Central memory CD8-positive, alpha-beta T cell (primary cell): Measurements from ENCODE around the gene DBP.
A peak's percentile ranks its signal among the peaks of the same experiment; 100 is the strongest.
"Not testable (repeated sequence)": the region's sequence is repeated elsewhere in the genome, so short reads cannot be mapped to it uniquely, and the experiment has no call there.

ENCODE experiments used
- ATAC-seq: fragments of 150-1000 bp; cut with Tn5 transposase; replicated peaks from 2 replicates; pipeline ENCODE4 v1.10.0; 2022; ENCODE audit warnings: mild to moderate bottlenecking, moderate FRiP score, moderate number of reproducible peaks; ENCODE audit not compliant: poor library complexity, severe bottlenecking; ENCODE audit errors: extremely low read depth
- DNase-seq, 2 donors: peaks; one replicate each; pipeline ENCODE4 v3.0.0; 2021; ENCODE audit warnings: low spot score in 2 of 2
- H3K27ac Mint-ChIP-seq: one replicate; pipeline ENCODE4 v1.8.0; 2022; ENCODE audit warnings: low read depth, mild to moderate bottlenecking, moderate library complexity, mixed read lengths
- H3K27me3 Mint-ChIP-seq: one replicate; pipeline ENCODE4 v1.8.0; 2022; ENCODE audit warnings: mixed read lengths
- H3K36me3 Mint-ChIP-seq: one replicate; pipeline ENCODE4 v1.8.0; 2022; ENCODE audit warnings: mild to moderate bottlenecking, moderate library complexity, mixed read lengths; ENCODE audit not compliant: insufficient read depth
- H3K4me1 Mint-ChIP-seq: one replicate; pipeline ENCODE4 v1.8.0; 2022; ENCODE audit warnings: mixed read lengths
- H3K4me3 Mint-ChIP-seq: one replicate; pipeline ENCODE4 v1.8.0; 2022; ENCODE audit warnings: mild to moderate bottlenecking, moderate library complexity, mixed read lengths
- H3K9me3 Mint-ChIP-seq: one replicate; pipeline ENCODE4 v1.8.0; 2022; ENCODE audit warnings: mixed read lengths

The DBP gene

DNA sequence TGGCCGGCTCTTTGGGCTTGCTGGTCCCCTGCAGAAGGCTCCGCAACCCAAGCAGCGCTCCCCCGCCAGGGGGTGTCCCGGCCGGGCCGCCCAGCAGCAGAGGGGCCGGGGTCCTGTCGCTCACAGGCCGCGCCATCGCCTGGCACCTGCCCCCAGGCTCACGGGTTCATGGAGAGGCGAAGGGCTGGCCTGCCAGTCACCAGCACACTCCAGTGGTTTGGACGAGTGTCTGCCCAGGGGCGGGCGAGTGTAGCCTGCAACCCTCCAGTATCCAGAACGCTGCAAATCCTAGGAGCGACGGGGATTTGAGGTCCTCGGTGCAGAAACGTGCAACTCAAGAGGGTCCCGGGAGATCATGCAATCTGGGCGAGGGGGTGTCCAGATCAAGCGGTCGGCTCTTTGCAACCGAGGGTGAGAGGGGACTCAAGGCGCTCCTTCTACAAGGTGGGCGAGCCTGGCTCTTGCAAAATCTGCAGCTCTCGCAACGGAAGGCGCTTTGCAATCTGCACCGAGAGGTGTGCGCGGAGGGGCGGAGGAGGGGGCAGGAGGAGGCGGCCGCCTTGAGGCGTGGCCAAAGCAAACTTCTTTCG lies at the start of gene DBP:
Gene DBP (minus strand): TSS at position 521 of the 590 bp plus-strand sequence. CDS start 385 bp downstream, at position 136.
- ATAC-seq = no peak

GRCh38 chr19:48686637-48687036 lies 49.5 kb upstream of the DBP start:
- DNase-seq, ATAC-seq, H3K4me1 Mint-ChIP-seq, H3K27ac Mint-ChIP-seq, H3K4me3 Mint-ChIP-seq, H3K36me3 Mint-ChIP-seq, H3K9me3 Mint-ChIP-seq, H3K27me3 Mint-ChIP-seq: not testable (repeated sequence)

More for the DNA sequence above, at the start of gene DBP:
- Mint-ChIP-seq H3K27ac (peak within 1 kb of the TSS; percentile 97), H3K4me1 (peaks cover 45% of the 10 kb centered on the region), H3K4me3 (peak within 1 kb of the TSS; percentile 85), H3K27me3 (no peaks in the 10 kb centered on the region), H3K36me3 (peaks cover 32% of the 10 kb centered on the region), H3K9me3 (no peaks in the 10 kb centered on the region)
- no peak for DNase-seq

GRCh38 chr19:48686088-48686487 lies 48.9 kb upstream of the DBP start:
- no peak overlapping the region for H3K4me3 Mint-ChIP-seq
- no peaks in the 10 kb centered on the region for H3K4me1 Mint-ChIP-seq
- no peaks in the 10 kb centered on the region for H3K27me3 Mint-ChIP-seq
- no peak overlapping the region for H3K27ac Mint-ChIP-seq
- H3K9me3 Mint-ChIP-seq = no peaks in the 10 kb centered on the region
- DNase-seq (no peak), ATAC-seq (no peak)
- no peaks in the 10 kb centered on the region for H3K36me3 Mint-ChIP-seq

DNA sequence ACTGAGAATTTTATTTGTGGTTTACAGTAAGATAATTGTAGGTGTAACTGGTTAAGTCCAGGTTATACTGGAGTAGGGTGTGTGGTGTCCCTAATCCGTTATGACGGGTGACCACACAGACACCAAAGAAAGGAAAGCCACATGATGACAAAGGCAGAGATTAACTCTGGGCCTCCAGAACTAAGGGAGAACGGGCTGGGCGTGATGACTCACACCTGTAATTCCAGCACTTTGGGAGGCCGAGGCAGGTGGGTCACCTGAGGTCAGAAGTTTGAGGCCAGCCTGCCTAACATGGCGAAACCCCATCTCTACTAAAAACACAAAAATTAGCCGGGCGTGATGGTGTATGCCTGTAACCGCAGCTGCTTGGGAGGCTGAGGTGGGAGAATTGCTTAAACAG lies 48.4 kb upstream of the DBP start:
- Mint-ChIP-seq H3K9me3 (no peaks in the 10 kb centered on the region), H3K27me3 (no peaks in the 10 kb centered on the region), H3K36me3 (no peaks in the 10 kb centered on the region), H3K4me3 (no peak overlapping the region), H3K4me1 (no peaks in the 10 kb centered on the region), H3K27ac (no peak overlapping the region)
- no peak for DNase-seq
- no peak for ATAC-seq

- no peaks in the 10 kb centered on the region for H3K27me3 Mint-ChIP-seq
- no peak for ATAC-seq
- no peaks in the 10 kb centered on the region for H3K36me3 Mint-ChIP-seq
- H3K27ac Mint-ChIP-seq = no peak overlapping the region
- no peaks in the 10 kb centered on the region for H3K4me1 Mint-ChIP-seq
- H3K9me3 Mint-ChIP-seq = no peaks in the 10 kb centered on the region
- no peak for DNase-seq
- H3K4me3 Mint-ChIP-seq = no peak overlapping the region
These were observed 46.2 kb upstream of the DBP start for GRCh38 chr19:48683349-48683748.

DNA sequence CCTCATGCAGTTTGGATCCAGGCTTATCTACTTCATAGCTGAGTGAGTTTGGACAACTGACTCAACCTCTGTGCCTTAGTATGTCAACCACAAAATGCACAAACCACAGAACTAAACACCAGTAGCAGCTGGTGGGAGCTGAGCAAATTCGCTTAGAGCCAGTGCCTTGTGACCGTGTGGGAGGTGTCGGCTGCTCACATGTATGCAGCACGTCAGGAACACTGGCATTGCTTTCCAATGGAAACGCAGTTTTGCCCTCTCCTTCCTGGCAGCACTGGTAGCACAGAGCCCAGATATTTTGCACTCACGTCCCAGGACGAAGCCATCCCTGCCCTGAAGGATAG lies 43.9 kb upstream of the DBP start:
- H3K4me3 Mint-ChIP-seq = no peak overlapping the region
- no peaks in the 10 kb centered on the region for H3K27me3 Mint-ChIP-seq
- ATAC-seq (no peak), DNase-seq (no peak)
- no peaks in the 10 kb centered on the region for H3K9me3 Mint-ChIP-seq
- no peak overlapping the region for H3K27ac Mint-ChIP-seq
- no peaks in the 10 kb centered on the region for H3K36me3 Mint-ChIP-seq
- no peaks in the 10 kb centered on the region for H3K4me1 Mint-ChIP-seq

DNA sequence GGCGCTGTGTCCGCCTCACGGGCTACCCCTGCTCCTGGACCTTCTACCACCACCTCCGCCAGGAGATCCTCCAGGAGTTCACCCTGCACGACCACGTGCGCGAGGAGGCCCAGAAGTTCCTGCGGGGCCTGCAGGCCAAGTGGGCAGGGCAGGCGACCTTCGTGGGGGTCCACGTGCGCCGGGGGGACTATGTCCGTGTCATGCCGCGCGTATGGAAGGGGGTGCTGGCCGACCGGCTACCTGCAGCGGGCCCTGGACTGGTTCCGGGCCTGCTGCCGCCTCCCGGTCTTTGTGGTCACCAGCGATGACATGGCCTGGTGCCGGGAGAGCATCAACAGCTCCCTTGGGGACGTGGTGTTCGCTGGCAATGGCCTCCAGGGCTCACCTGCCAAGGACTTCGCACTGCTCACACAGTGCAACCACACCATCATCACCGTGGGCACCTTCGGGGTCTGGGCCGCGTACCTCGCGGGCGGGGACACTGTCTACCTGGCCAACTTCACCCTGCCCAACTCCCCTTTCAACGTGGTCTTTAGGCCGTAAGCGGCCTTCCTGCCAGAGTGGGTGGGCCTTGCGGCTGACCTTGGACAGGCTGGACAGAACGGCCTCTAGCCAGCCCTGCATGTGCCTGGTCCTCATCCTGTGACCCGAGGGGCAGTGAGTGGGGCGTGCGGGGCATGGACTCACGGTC lies 43.4 kb upstream of the DBP start:
- Mint-ChIP-seq H3K4me1 (peaks cover 1% of the 10 kb centered on the region), H3K36me3 (no peaks in the 10 kb centered on the region), H3K4me3 (no peak overlapping the region), H3K9me3 (no peaks in the 10 kb centered on the region), H3K27me3 (no peaks in the 10 kb centered on the region), H3K27ac (no peak overlapping the region)
- DNase-seq (no peak), ATAC-seq (no peak)

- H3K36me3 Mint-ChIP-seq, H3K4me3 Mint-ChIP-seq, H3K27me3 Mint-ChIP-seq, DNase-seq, H3K27ac Mint-ChIP-seq, H3K9me3 Mint-ChIP-seq, H3K4me1 Mint-ChIP-seq, ATAC-seq: not testable (repeated sequence)
These were observed 42.8 kb upstream of the DBP start for GRCh38 chr19:48680006-48680405.

DNA sequence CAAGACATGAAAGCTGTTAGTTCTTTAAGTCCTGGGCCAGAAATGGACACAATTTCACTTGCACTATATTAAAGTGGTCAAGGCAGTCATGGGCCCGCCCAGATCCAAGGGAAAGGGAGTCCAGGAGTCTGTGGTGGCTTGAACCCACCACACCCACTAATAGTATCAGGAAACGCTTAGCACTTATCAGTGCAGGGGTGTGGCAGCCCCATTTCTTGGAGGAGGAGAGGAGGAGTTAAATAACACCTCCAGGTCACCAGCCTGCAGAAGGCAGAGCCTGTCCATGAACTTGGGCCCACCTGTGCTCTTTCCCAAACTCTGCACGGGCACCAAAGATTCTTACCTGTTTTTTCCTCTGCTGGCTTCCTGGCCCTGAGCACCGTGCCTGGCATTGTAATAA lies 41.0 kb upstream of the DBP start:
- ATAC-seq (no peak), DNase-seq (no peak)
- Mint-ChIP-seq H3K36me3 (no peaks in the 10 kb centered on the region), H3K9me3 (no peaks in the 10 kb centered on the region), H3K27ac (no peak overlapping the region), H3K27me3 (no peaks in the 10 kb centered on the region), H3K4me3 (no peak overlapping the region), H3K4me1 (peaks cover 8% of the 10 kb centered on the region)

DNA sequence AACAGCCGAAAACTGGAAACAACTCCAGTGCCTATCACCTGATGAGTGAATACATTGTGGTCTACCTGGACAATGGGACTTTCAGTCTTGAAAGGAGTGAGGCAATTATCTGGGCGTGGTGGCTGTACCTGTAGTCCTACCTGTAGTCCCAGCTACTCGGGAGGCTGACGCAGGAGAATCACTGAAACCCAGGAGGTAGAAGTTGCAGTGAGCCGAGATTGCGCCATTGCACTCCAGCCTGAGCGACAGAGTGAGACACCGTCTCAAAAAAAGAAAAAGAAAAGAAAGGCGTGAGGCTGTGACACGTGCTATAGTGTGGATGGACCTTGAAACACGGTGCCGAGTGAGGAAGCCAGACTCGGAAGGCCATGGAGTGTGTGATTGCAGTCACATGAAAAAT lies 39.7 kb upstream of the DBP start:
- ATAC-seq (no peak), DNase-seq (no peak)
- Mint-ChIP-seq H3K4me3 (no peak overlapping the region), H3K27me3 (no peaks in the 10 kb centered on the region), H3K27ac (no peak overlapping the region), H3K9me3 (no peaks in the 10 kb centered on the region), H3K36me3 (no peaks in the 10 kb centered on the region), H3K4me1 (peaks cover 8% of the 10 kb centered on the region)

GRCh38 chr19:48676487-48676886 lies 39.3 kb upstream of the DBP start:
- no peak for ATAC-seq
- Mint-ChIP-seq H3K4me3 (no peak overlapping the region), H3K36me3 (no peaks in the 10 kb centered on the region), H3K27ac (no peak overlapping the region), H3K9me3 (no peaks in the 10 kb centered on the region), H3K27me3 (no peaks in the 10 kb centered on the region), H3K4me1 (peaks cover 8% of the 10 kb centered on the region)
- DNase-seq = no peak

DNA sequence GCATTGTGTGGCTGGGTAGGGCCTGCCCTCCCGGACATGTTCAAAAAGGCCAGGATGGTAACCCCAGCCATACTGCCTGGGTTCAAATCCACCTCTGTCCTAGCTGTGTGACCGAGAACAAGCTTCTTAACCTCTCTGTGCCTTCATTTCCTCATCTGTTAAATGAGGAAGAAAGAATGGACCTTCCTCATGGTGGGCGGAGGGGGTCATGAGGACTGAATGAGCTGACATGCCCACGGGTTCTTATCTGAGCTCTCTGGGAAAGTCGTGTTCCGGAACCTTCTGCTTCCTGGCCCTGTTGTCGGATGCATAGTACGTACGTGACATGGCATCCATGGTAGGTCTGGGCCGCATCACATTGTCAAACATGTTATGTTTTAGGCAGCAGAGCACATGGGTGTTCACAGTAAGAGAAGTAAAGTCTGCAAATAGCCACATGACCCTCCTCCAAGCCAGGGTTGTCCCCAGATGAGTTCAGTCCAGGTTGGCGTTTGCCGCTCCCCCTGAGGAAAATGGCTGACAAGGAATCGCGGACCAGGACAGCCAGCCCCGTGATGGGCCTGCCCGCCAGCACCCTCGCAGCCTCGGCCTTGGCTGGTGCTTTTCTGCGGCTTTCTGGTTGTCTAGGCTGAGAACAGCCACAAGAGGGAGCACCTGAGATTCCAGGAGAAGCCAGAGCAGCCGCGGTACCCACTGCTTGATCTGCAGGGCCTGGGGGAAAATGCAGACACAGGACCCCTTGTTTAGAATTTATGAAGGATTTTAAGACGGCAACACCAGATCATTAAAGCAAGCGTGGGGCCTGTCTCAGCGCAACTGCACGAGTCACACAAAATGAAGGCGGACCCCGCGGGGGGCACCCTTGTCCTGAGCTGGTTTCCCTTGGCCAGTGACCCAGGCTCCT lies 38.0 kb upstream of the DBP start:
- no peaks in the 10 kb centered on the region for H3K9me3 Mint-ChIP-seq
- DNase-seq = peak; percentile 60 to 66
- no peak overlapping the region for H3K4me3 Mint-ChIP-seq
- peak; percentile 62 for ATAC-seq
- H3K36me3 Mint-ChIP-seq = no peaks in the 10 kb centered on the region
- peaks cover 8% of the 10 kb centered on the region for H3K4me1 Mint-ChIP-seq
- H3K27ac Mint-ChIP-seq = peak overlapping the region; percentile 67
- no peaks in the 10 kb centered on the region for H3K27me3 Mint-ChIP-seq
